Neural cell (in vitro differentiated cells): ENCODE measurements around the gene SHB. TPM values are rescaled to one million over a fixed set of nuclear protein-coding genes. Genes with fewer than 3 reads are reported as not detected.
A peak's percentile ranks its signal among the peaks of the same experiment; 100 is the strongest.

Experiments
- H2AFZ ChIP-seq: fragments of 200-600, 300-800 bp; sonication (generic), shearing (Covaris generic); 2 replicates; pipeline ENCODE4 v1.6.0; 2014; ENCODE audit warnings: low read depth, mild to moderate bottlenecking, antibody characterized with exemption, low read length, moderate library complexity
- H3F3A ChIP-seq: fragments of 200-600 bp; shearing (Covaris generic); 2 replicates; pipeline ENCODE4 v1.6.1; 2016; ENCODE audit warnings: mild to moderate bottlenecking, moderate library complexity, mixed read lengths, antibody characterized with exemption, low read length; ENCODE audit not compliant: insufficient read depth, poor library complexity, severe bottlenecking
- H3K27ac ChIP-seq: fragments of 200-600, 300-800 bp; sonication (generic), shearing (Covaris generic); 2 replicates; pipeline ENCODE4 v1.5.1; 2014; ENCODE audit warnings: mild to moderate bottlenecking, low read length, moderate library complexity
- H3K27me3 ChIP-seq: fragments of 300-800, 200-600 bp; sonication (generic), shearing (Covaris generic); 2 replicates; pipeline ENCODE4 v1.6.0; 2014; ENCODE audit warnings: mild to moderate bottlenecking, low read depth, low read length, moderate library complexity; ENCODE audit not compliant: insufficient read depth
- H3K36me3 ChIP-seq: fragments of 300-800, 200-600 bp; sonication (generic), shearing (Covaris generic); 2 replicates; pipeline ENCODE4 v1.5.1; 2014; ENCODE audit warnings: mild to moderate bottlenecking, antibody characterized with exemption, low read length, moderate library complexity; ENCODE audit not compliant: insufficient read depth
- H3K4me2 ChIP-seq: fragments of 300-800, 200-600 bp; sonication (generic), shearing (Covaris generic); 2 replicates; pipeline ENCODE4 v1.6.0; 2014; ENCODE audit warnings: mild to moderate bottlenecking, low read length
- H3K4me3 ChIP-seq: fragments of 300-800, 200-600 bp; sonication (generic), shearing (Covaris generic); 2 replicates; pipeline ENCODE4 v1.5.1; 2014; ENCODE audit warnings: mild to moderate bottlenecking, low read length, moderate library complexity
- H3K79me2 ChIP-seq: fragments of 200-600 bp; shearing (Covaris generic); replicated peaks from 2 replicates; pipeline ENCODE4 v1.6.0; 2014; ENCODE audit warnings: mild to moderate bottlenecking, low read length, moderate library complexity; ENCODE audit not compliant: insufficient read depth
- H3K9ac ChIP-seq: fragments of 300-800, 200-600 bp; sonication (generic), shearing (Covaris generic); 2 replicates; pipeline ENCODE4 v1.6.1; 2016; ENCODE audit warnings: mild to moderate bottlenecking, low read length, mixed read lengths
- H3K9me2 ChIP-seq: fragments of 200-600 bp; shearing (Covaris generic); 2 replicates; pipeline ENCODE4 v1.6.1; 2016; ENCODE audit warnings: mild to moderate bottlenecking, low read length, mixed read lengths; ENCODE audit not compliant: insufficient read depth
- H3K9me3 ChIP-seq: fragments of 200-600, 300-800 bp; sonication (generic), shearing (Covaris generic); 2 replicates; pipeline ENCODE4 v1.6.1; 2016; ENCODE audit warnings: mild to moderate bottlenecking, mixed run types, low read length, moderate library complexity, mixed read lengths
- H4K20me1 ChIP-seq: fragments of 200-600 bp; shearing (Covaris generic); 2 replicates; pipeline ENCODE4 v1.6.1; 2016; ENCODE audit warnings: mild to moderate bottlenecking, mixed run types; ENCODE audit not compliant: insufficient read depth
- CTCF ChIP-seq: fragments of 450-650 bp; IDR thresholded peaks from 2 replicates; pipeline ENCODE4 v1.5.1; 2014; ENCODE audit warnings: antibody characterized with exemption, mild to moderate bottlenecking, moderate library complexity; ENCODE audit not compliant: poor library complexity, severe bottlenecking
- EP300 ChIP-seq: fragments of 450-650 bp; conservative IDR thresholded peaks from 2 replicates; pipeline ENCODE4 v1.6.1; 2014; ENCODE audit warnings: antibody characterized with exemption, mild to moderate bottlenecking, moderate library complexity; ENCODE audit not compliant: poor library complexity, severe bottlenecking
- EZH2 ChIP-seq: fragments of 200-600, 300-800 bp; shearing (Covaris generic), sonication (generic); IDR thresholded peaks from 2 replicates; pipeline ENCODE4 v1.6.1; 2014; ENCODE audit warnings: antibody characterized with exemption, low read length, borderline replicate concordance, mild to moderate bottlenecking; ENCODE audit not compliant: insufficient read depth, poor library complexity, severe bottlenecking
- MXI1 ChIP-seq: fragments of 450-650 bp; conservative IDR thresholded peaks from 2 replicates; pipeline ENCODE4 v1.6.1; 2014; ENCODE audit warnings: antibody characterized with exemption, mild to moderate bottlenecking; ENCODE audit not compliant: poor library complexity, severe bottlenecking
- POLR2AphosphoS5 ChIP-seq: IDR thresholded peaks from 2 replicates; pipeline ENCODE4 v1.6.1; 2012
- RAD21 ChIP-seq: fragments of 450-650 bp; conservative IDR thresholded peaks from 2 replicates; pipeline ENCODE4 v1.6.1; 2014; ENCODE audit warnings: antibody characterized with exemption, mild to moderate bottlenecking, moderate library complexity
- REST ChIP-seq: IDR thresholded peaks from 2 replicates; pipeline ENCODE4 v1.6.1; 2012; ENCODE audit warnings: borderline replicate concordance
- SMC3 ChIP-seq: fragments of 450-650 bp; conservative IDR thresholded peaks from 2 replicates; pipeline ENCODE4 v1.6.1; 2014; ENCODE audit warnings: antibody characterized with exemption, mild to moderate bottlenecking, moderate library complexity; ENCODE audit not compliant: poor library complexity
- TAF1 ChIP-seq: IDR thresholded peaks from 2 replicates; pipeline ENCODE4 v1.6.1; 2012; ENCODE audit warnings: low read depth
- polyA plus RNA-seq: library from polyadenylated mRNA; depleted of rRNA; stranded (reverse); fragments of >200 nt; gene quantifications from 2 replicates; pipeline ENCODE4 v1.2.3, GENCODE V29; 2014

Gene SHB
- polyA plus RNA-seq, 1 donor from 2014 or later = 17.5 TPM

GRCh38 chr9:38062498-38063362, 6.3 kb downstream of the SHB start:
- Histone ChIP-seq H3K79me2 (peaks cover 96% of the 10 kb centered on the region), H3K9ac (peak overlapping the region; percentile 29), H3K4me2 (peak overlapping the region; percentile 61), H3K4me3 (peak overlapping the region; percentile 97), H2AFZ (no peak overlapping the region), H4K20me1 (peaks cover 8% of the 10 kb centered on the region), H3F3A (peaks cover 4% of the 10 kb centered on the region), H3K27ac (peak overlapping the region; percentile 76), H3K36me3 (no peaks in the 10 kb centered on the region), H3K9me3 (no peaks in the 10 kb centered on the region), H3K9me2 (no peaks in the 10 kb centered on the region), H3K27me3 (no peaks in the 10 kb centered on the region)
- TF ChIP-seq RAD21 (no peak), EZH2 (no peak), POLR2AphosphoS5 (no peak), CTCF (no peak), TAF1 (no peak), EP300 (no peak), MXI1 (no peak), SMC3 (no peak), REST (no peak)

GRCh38 chr9:38062106-38062497, 6.9 kb downstream of the SHB start:
- H3K4me3 ChIP-seq = peak overlapping the region; percentile 97
- H3K9me2 ChIP-seq = no peaks in the 10 kb centered on the region
- H4K20me1 ChIP-seq = peaks cover 3% of the 10 kb centered on the region
- H2AFZ ChIP-seq = no peak overlapping the region
- no peaks in the 10 kb centered on the region for H3K36me3 ChIP-seq
- TF ChIP-seq MXI1 (no peak), SMC3 (no peak), CTCF (no peak), REST (no peak), EP300 (no peak), POLR2AphosphoS5 (no peak), RAD21 (no peak), EZH2 (no peak), TAF1 (no peak)
- peaks cover 96% of the 10 kb centered on the region for H3K79me2 ChIP-seq
- H3K27ac ChIP-seq = peak overlapping the region; percentile 76
- H3K27me3 ChIP-seq = no peaks in the 10 kb centered on the region
- H3K9me3 ChIP-seq = no peaks in the 10 kb centered on the region
- peak overlapping the region; percentile 61 for H3K4me2 ChIP-seq
- peaks cover 4% of the 10 kb centered on the region for H3F3A ChIP-seq
- peak overlapping the region; percentile 29 for H3K9ac ChIP-seq
